ENCODE results near the gene FLYWCH1. TPM values are rescaled to one million over a fixed set of nuclear protein-coding genes. Genes with fewer than 3 reads are reported as not detected.

The FLYWCH1 gene
- total and polyA plus RNA-seq, 2 of the 8 experiments (the other 6 are each of a cell fraction or from before 2014, with no cell fraction given) = 12.4 to 23.5 TPM

- no peak overlapping the region for H2BK120ac ChIP-seq (replicated peaks; ENCODE audit: low read depth, low read length)
- no peaks in the 10 kb centered on the region for H3K79me1 ChIP-seq (ENCODE audit: low read depth, low read length)
- no peak overlapping the region for H2BK15ac ChIP-seq (ENCODE audit: low read length)
- H3K79me2 ChIP-seq (ENCODE audit: control insufficient read depth in 1 of 2, insufficient read depth in 2 of 2, low read length in 2 of 2) = no peaks in the 10 kb centered on the region
- H4K8ac ChIP-seq (ENCODE audit: extremely low read depth, insufficient read depth, low read length) = no peak overlapping the region
- TF ChIP-seq CHD2 (IDR thresholded peaks at IDR 0.05; ENCODE audit: low read length) (no peak), FOSL1 (IDR thresholded peaks at IDR 0.05; ENCODE audit: insufficient read depth, low read depth, low read length) (no peak), GTF2F1 (IDR thresholded peaks at IDR 0.05; ENCODE audit: borderline replicate concordance, low read depth, low read length) (no peak), EZH2 (IDR thresholded peaks at IDR 0.05; ENCODE audit: low read depth, low read length, severe bottlenecking) (no peak), SP2 (IDR thresholded peaks at IDR 0.05; ENCODE audit: low read length) (no peak), JUND (IDR thresholded peaks at IDR 0.05; ENCODE audit: low read length) (no peak), CHD1 (IDR thresholded peaks at IDR 0.05; ENCODE audit: low read depth, low read length) (no peak), TAF1 (IDR thresholded peaks at IDR 0.05; ENCODE audit: low read depth, low read length) (no peak), BRCA1 (IDR thresholded peaks at IDR 0.05; ENCODE audit: low read depth, low read length) (no peak)
- H2BK20ac ChIP-seq (ENCODE audit: low read length) = no peak overlapping the region
- H3K23ac ChIP-seq (ENCODE audit: insufficient read length) = no peak overlapping the region
- H2BK5ac ChIP-seq (ENCODE audit: low read depth, low read length) = no peak overlapping the region
- H3K4me2 ChIP-seq (ENCODE audit: insufficient read depth in 1 of 2, low read depth in 2 of 2, low read length in 2 of 2) = no peak overlapping the region
- POLR2A ChIA-PET (ENCODE audit: partially characterized antibody) = interaction anchor here (1.4 kb wide), 1 partner anchor 12 kb away, joined by 7 read pairs; no protein-coding TSS in a partner anchor
- no peak overlapping the region for H3K27ac ChIP-seq (ENCODE audit: low read depth, low read length)
- H2AK5ac ChIP-seq (ENCODE audit: low read depth, low read length) = no peak overlapping the region
- CTCF ChIA-PET (ENCODE audit: partially characterized antibody) = interaction anchor here (0.7 to 2.9 kb wide), 7 partner anchors 9 to 36 kb away, joined by 3 to 9 read pairs (median 4); partner anchors contain the start of gene KREMEN2
- H3K9ac ChIP-seq (replicated peaks in 1 of 4; ENCODE audit: extremely low read depth in 1 of 4, low read depth in 3 of 4, low read length in 3 of 4) = no peak overlapping the region
- no peaks in the 10 kb centered on the region for H3K4me1 ChIP-seq (replicated peaks in 1 of 4; ENCODE audit: control insufficient read depth in 3 of 4, insufficient read depth in 4 of 4, low read length in 3 of 4)
- no peak overlapping the region for H2AFZ ChIP-seq (ENCODE audit: low read length)
- 90% methylated on average over 4 of the region's 4 CpGs; no CpG with 5 or more reads in 1 of the 2 experiments for WGBS, 2 experiments (ENCODE audit: extremely low coverage in 1 of 2, insufficient coverage in 1 of 2, insufficient read length in 1 of 2, insufficient replicate concordance in 2 of 2, low coverage in 1 of 2, low lambda C conversion rate in 2 of 2, missing lambda C conversion rate in 1 of 2)
- no peak overlapping the region for H3K14ac ChIP-seq (ENCODE audit: insufficient read length)
- H3K4me3 ChIP-seq (ENCODE audit: extremely low read depth in 1 of 4, insufficient read depth in 2 of 4, low read depth in 3 of 4, low read length in 4 of 4) = no peak overlapping the region
- H3K23me2 ChIP-seq (ENCODE audit: low read depth, low read length) = no peaks in the 10 kb centered on the region
- no peaks in the 10 kb centered on the region for H4K20me1 ChIP-seq (replicated peaks in 1 of 2; ENCODE audit: control insufficient read depth in 1 of 2, insufficient read depth in 2 of 2, low read length in 2 of 2)
- H3K56ac ChIP-seq (replicated peaks; ENCODE audit: insufficient read length, low read depth, low read length) = no peak overlapping the region
- H3K9me3 ChIP-seq (ENCODE audit: insufficient read depth in 2 of 2, low read depth in 1 of 2, low read length in 1 of 2) = no peaks in the 10 kb centered on the region
- no peaks in the 10 kb centered on the region for H3K27me3 ChIP-seq (replicated peaks in 1 of 4; ENCODE audit: control insufficient read depth in 3 of 4, extremely low read depth in 1 of 4, insufficient read depth in 3 of 4, low read length in 3 of 4)
- FAIRE-seq (no peak), DNase-seq (ENCODE audit: low read depth in 1 of 2, low spot score in 2 of 2) (no peak)
- no peak overlapping the region for H3K4ac ChIP-seq (replicated peaks; ENCODE audit: insufficient read length, low read depth, low read length)
- no peak overlapping the region for H3K18ac ChIP-seq (ENCODE audit: extremely low read depth, low read length)
- no peak overlapping the region for H2BK12ac ChIP-seq (ENCODE audit: low read depth, low read length)
- H3K36me3 ChIP-seq (ENCODE audit: control insufficient read depth in 2 of 4, insufficient read depth in 4 of 4, low read length in 3 of 4) = no peaks in the 10 kb centered on the region; a peak in 1 of 8 replicates
- H4K91ac ChIP-seq (replicated peaks; ENCODE audit: insufficient read length, low read length) = no peak overlapping the region
- H4K5ac ChIP-seq (ENCODE audit: insufficient read length, low read depth, low read length) = no peak overlapping the region
These were observed 34.9 kb downstream of the FLYWCH1 start for GRCh38 chr16:2946649-2947048.

Measured in H1 (cell line).